ENCODE data around the gene PPP1R16B.
"Not testable (repeated sequence)": the region's sequence is repeated elsewhere in the genome, so short reads cannot be mapped to it uniquely, and the experiment has no call there.

Gene PPP1R16B

DNA sequence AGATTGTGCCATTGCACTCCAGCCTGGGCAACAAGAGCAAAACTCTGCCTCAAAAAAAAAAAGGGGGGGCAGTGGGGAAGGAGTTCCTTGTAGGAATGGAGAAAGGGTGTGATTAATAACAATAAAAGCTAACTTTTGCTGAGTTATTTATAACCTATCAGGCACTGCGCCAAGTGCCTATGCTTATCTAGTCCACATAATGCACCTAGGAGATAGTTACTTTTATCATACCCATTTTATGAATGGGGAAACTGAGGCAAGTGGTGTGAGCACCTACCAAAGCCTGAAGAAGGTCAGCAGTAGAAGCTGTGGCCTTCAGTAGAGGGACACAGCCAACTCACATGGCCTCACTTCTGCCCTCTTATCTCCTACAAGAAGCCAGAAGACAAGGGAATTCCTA, 13.6 kb upstream of the PPP1R16B start:
- no peak for DNase-seq

DNA sequence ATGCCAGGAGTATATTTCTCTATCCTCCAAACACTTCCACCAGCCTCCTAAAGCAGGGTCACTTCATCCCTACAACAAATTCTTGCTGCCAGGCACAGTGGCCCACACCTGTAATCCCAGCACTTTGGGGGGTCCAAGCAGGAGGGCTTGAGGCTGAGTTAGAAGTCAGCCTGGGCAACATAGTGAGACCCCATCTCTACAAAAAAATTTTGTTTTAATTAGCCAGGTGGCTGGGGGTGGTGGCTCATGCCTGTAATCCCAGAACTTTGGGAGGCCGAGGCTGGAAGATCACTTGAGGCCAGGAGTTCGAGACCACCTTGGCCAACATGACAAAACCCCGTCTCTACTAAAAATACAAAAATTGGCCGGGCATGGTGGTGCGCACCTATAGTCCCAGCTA, 11.4 kb upstream of the PPP1R16B start:
- DNase-seq: not testable (repeated sequence)

DNA sequence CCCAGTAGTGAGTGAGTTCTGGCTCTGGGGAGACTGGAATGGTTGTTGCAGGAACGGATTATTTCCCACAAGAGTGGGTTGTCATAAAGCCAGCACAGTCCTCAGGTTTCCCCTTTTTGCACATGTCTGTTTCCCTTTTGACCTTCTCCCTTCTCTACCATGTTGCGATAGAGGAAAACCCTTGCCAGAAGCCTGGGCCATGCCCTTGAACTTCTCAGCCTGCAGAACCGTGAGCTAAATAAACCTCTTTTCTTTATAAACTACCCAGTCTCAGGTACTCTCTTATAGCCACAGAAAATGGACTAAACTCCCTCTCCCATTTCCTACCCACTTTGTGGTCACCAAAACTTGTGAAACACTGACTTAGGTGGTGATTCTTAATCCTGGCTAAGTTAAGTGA, 7.2 kb upstream of the PPP1R16B start:
- DNase-seq: no peak

DNA sequence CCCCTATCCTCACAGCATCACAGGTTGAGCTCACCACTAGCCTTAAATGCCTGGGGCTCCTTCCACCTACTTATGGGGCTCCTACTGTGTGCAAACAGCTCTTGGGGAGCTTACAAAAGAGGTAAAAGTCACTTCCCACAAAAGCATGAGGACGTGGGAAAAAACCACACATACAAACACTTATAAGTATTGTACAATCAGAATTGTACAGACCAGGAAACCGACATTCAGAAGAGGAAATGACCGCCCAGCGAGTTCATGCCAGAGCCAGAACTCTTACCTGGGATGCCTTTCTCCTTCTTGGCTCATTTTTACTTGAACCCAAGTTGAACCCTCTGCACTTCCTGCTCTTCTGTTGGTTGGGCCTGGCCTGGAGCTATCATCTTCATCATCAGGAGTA, 6.3 kb upstream of the PPP1R16B start:
- DNase-seq: no peak

DNA sequence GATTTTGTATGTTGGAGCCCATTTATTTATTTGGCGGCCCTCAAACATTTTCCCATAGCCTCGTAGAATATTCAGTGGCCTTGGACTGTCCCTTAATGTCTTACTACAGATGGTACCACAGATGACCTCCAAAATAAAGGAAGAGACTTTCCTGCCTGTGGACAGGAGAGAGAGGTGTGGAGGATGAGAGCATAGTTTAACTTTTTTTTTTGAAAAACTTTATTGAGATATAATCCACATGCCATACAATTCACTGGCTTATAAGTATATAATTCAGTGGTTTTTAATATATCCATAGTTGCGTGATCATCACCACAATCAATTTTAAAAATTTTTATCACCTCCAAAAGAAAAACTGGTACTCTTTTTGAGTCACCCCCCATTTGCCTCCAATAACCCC, 4.6 kb upstream of the PPP1R16B start:
- no peak for DNase-seq

DNA sequence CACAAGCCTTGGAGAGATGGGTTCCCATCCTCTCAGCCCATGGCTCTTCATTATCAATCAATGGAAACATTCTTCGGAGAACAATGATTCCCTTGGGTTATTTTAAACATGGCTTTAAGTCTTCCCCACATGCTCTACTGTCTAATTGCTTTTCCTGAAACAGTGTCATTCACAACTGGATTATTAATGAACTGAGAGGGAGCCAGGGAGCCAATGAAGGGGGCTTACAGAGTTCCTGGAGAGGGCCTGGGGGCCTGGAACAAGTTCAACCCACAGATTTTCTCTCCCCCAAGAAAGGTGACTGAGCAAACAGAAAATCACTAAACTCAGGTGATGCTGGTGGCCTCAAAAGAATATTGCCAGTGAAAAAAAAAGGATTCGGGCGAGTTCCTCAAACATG, 1.3 kb upstream of the PPP1R16B start:
- no peak for DNase-seq

DNA sequence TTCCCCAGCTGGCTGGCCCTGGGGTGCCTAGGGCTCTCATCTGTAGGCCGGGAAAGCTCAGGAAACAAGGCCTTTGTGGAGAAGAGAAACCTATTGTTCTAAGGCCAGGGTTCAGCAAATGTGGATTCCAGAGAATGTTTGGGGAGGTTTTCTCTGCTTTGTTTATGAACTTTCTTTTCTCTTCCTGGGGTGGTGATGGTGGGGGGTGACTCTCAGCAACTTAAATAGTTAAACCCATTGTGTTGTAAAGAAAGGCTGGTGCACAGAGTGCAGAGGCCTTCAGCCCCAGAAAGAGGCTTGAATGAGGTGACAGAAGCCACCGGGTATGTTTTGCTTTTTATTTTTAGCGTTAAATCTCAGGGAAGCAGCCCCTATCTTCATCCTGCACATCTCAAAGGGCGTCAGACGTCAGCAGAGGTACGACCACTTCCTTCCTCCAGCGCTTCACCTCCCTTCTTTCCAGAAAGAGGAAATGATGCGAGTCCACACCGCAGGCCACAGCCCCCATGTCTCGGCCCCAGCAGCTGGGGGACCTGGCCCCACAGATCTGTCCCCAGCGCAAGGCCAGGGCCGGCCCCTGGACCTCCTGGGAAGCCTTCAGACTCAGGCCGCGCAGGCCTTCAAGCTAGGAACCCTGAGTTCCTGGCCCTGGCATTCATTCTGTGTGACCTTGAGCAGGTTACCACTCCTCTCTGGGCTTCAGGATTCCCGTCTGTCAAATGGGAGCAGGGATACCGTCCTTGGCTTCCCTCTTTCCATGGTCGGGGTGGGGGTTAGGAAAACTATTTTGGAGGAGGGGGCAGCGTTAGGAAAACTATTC, 605 bp upstream of the PPP1R16B start:
- DNase-seq: no peak

DNA sequence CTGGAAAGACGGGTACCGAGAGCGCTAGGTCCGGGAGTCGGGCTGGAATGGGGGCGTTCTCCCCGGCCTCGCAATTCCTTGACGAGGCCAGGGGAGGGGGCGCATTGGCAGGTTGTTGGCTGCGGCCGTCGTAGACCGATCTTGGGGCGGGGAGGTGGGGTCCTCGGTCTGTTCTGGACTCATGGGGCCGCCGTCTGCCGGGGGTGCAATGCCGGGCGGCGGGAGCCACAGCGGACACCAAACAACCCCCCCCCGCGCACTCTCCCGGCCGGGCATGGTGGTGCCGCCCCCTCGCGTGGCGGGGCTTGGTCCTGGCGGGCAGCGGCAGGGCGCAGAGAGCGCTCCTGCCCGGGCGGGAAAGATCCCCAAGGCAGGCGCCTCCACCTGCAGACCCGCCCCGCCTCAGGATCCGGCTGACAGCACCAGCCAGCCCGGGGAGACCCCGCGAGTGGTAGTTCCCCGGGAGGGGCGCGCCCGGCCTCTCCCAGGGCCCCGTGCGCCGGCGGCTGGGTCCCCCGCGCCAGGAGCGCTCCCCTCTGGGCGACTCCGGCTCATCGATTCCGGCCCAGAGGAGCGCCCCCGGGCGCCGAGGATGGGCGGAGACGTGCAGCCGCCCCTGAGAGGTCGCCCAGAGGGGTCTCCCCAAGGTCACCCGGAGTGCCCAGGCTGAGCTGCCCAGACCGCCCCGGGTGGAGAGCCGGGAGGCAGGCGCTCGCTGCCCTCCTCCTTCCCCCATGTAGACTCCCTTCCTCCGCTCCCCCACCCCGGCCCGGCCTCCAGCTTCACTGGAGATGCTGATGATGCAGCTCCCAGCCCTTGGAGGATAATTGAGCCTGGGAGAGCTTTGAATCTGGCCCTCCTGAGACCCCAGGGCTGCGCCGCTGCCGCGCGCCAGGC, 709 bp downstream of the PPP1R16B start:
- no peak for DNase-seq

DNA sequence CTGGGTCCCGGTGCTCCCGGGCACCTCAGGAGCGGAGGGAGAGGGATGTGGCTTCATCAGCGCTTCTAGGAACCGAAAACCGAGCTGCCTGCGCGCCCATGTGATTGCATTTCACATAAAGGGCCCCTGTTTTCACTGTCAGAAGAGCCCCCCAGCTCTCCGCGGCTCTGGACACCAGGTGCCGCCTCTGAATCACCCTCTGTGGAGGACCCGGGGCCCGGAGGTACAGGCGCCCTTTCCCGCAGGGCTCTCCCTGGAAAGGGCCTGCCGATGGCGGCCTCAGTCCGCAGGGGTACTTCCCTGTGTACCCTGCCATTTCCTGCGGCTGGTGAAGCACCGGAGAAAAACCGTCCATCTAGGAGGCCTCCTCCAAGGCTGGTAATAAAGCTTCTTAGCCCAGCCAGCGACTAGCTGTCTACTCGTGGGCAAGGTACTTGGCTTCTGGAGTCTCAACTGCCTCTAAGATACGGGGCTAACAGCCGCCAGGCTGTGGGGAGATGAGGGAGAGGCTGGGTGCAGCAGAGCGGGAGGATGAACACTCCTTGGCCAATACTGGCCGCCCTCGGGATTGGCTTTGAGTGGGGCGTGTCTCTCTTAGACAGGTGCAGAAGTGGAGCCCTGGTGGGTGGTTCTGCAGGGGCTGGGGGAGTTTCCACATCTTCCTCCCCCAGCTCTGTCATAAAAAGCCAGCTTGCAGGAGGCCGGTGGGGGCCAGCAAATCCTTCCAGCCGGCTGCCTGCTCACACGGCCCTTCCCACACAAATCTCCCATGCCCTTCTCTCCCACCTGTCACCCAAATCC, 1.6 kb downstream of the PPP1R16B start:
- DNase-seq: no peak

DNA sequence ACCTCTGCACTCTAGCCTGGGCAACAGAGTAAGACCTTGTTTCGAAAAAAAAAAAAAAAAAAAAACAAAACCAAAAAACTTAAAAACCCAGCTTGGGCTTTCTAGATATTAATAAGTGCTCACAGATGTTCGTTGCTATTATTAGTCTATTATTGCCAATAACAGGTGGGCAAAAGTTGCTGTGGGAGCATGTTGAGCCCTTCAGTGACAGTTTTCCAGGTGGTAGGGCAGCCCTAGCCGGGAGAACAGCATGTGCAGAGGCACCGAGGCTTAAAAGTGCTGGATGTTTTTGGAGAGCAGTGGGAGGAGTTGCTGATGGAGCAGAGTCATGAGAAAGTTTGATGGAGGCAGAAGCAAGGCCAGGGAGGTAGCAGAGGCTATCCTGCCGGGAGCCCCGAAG, 4.4 kb downstream of the PPP1R16B start:
- DNase-seq: no peak

DNA sequence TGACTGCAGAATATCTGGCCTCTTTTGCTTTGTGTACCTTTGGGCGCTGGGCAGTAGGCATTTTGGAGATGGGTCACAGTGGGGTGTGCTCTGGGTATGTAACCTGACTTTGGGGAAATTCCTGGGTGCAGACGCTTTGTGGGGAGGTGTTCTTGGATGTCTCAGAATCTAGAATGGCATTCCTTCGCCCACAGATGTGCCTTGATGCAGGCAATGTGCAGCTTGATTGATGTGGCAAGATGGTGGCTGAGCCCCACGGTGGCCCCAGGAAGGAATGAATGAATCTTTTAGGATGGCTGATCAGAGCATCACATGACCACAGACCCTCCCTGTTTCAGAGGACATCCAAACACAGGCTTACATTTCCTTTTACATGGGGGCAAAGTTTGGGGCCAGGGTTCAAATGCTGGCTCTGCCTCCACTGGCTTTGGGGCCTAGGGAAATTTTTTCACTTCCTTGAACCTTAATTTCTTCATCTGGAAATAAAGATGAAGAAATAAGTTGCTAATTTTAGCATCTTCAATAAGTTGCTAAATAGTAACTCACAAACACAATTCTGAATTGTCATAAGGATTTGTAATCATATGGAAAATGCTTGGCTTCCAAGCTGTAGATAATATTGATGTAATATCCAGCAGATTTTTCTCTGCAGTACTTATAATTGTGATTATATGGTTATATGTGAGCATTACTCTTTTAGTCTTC, 5.6 kb downstream of the PPP1R16B start:
- DNase-seq: no peak

DNA sequence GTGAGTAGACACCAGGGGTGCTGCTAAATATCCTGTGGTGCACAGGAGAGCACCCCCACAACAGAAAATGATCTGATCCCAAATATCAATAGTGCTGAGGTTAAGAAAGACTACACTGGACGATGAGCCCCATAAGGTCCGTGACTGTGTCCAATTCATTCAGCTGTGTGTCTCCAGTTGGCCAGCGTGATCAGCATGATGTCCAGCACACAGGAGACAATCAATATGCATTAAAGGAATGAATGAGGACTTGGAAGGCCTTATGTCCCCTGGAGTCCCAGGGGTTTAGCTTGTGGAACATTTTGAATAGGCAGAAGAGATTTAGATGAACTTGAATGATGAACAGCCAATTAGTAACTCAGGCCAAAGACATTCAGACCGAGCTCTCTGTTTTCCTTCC, 6.3 kb downstream of the PPP1R16B start:
- no peak for DNase-seq

DNA sequence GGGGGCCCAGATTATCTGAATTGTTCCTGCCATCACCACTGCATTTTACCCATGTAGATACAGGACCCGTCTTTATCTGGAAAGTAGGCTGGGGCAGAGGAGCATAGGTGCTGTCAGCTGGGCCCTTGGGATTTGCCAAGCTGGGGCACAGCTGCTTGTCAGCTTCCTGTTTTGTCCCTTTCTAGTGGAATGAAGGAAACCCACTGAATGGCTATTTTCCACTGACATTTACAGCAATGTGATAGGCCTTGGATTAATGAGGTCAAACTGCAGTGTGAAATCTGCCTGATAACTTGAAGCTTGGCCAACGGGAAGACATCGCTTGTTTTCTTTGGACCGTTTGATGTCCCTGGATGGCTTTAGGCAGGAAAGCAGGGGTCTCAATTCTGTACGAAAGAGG, 6.7 kb downstream of the PPP1R16B start:
- DNase-seq: no peak

DNA sequence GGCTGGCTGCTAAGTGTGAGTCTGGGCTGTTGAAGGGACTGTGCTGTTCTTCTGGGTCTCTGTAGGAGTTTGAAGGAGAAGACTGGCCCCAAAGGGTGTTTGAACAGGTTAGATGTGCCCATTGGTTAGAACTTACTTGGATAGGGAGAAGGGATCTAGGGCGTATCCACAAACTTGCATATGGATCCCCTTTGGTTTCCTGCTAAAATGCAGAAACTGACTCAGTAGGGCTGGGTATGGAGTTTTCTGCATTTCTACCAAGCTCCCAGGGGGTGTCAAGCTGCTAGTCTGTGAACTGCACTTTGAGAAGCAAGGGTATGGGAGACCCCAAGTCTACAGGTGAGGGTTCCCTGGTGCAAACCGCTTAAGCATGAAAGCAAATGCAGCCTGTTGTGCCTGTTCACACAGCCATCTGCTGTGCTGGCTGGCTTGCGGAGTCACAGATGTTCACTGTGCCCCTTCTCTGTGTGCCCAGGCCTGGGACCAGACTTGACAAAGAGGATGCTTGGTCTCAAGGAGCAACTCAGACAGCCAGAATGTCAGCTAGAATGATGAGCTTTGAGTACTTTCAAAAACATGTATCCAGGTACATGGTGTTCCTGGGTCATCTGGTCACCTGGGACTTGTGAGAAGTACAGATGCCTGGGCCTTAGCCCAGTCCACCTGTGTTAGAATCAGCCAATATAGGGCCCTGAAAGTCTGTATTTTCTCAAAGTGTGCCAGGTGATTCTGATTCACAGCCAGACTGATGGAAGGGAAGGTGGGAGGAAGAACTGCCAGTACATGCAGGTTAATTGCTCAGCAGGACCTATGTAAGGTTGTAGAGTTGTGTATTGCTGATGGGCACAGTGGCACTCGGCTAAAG, 7.4 kb downstream of the PPP1R16B start:
- DNase-seq: no peak

DNA sequence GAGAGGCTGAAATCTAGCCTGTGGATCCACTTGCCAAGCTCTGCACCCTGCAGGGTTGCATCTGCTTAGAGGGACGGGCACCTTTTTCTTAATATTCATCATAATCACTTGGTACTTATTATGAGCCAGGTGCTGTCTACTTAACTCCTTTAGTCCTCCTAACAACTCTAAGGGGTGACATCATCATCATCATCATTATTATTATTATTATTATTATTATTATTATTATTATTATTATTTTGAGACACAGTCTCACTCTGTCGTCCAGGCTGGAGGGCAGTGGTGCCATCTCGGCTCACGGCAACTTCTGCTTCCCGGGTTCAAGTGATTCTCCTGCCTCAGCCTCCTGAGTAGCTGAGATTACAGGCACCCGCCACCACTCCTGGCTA, 8.1 kb downstream of the PPP1R16B start:
- DNase-seq: not testable (repeated sequence)

DNA sequence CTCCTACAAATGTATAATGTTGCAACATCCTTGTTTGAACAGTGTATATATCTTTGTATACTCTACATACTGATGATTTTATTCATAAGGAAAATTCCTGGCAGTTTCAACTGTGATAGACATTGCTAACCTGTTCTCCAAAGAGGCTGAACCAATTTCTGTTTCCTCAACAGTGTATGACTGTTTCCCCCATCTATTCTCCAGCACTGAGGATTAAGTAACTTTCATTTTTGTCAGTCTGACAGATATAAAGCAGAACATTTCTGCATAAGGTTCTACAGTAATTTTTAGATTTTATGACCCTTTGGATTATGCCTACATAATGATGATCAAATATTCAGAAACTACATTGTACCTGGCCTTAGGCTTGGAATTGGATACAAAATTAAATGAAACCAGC, 9.9 kb downstream of the PPP1R16B start:
- DNase-seq: no peak

DNA sequence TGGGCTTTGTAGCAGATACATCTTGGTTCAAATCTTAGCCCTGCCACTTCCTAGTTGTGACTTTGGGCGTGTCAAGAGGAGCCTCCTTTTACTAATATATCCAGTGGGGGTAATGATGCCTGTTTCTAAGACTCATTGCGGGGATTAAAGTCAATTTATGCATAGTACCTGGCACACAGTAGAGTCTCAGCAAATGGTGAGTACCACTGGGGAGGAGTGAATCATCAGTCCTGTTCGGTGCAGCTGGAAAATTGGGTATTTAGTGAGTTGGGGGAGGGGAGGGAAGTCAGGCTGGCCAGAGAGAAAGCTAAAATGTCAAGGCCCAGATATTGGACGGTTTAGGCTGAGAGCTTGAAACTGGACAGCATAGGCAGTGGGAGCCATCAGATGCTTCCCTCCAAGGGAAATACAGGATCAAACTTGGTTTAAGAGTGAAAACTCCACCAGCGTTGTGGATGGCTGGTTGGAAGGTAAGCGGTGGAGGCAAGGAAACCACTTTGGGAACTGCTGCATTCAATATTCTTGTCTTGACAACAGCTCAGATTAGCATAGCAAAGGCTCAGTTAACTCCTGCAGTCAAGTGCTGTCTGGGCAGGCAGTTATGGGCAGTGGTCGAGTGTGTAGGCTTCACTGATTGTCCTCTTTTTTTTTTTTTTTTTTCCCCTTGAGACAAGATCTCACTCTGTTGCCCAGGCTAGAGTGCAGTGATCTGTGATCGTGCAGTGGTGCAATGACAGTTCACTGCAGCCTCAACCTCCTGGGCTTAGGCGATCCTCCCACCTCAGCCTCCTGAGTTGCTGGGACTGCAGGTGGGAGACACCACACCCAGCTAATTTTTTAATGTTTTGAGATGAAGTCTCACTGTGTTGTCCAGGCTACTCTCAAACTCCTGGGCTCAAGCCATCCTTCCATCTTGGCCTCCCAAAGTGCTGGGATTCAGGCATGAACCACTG, 12.9 kb downstream of the PPP1R16B start:
- DNase-seq: no peak

DNA sequence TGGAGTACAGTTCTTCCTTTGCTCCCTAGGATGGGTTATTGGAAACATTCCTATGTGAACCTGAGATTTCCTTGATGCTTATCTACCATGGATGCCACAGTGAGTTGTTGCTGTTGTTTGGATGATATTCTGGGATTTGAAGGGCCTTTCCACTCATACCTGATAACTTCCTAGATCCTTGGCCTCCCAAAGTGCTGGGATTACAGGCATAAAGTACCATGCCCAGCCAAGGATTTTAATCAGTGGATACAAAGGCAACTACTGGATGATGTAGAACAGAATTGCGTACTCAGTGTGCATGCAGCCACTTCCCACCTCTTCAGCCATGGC, 20.0 kb downstream of the PPP1R16B start:
- DNase-seq: no peak

DNA sequence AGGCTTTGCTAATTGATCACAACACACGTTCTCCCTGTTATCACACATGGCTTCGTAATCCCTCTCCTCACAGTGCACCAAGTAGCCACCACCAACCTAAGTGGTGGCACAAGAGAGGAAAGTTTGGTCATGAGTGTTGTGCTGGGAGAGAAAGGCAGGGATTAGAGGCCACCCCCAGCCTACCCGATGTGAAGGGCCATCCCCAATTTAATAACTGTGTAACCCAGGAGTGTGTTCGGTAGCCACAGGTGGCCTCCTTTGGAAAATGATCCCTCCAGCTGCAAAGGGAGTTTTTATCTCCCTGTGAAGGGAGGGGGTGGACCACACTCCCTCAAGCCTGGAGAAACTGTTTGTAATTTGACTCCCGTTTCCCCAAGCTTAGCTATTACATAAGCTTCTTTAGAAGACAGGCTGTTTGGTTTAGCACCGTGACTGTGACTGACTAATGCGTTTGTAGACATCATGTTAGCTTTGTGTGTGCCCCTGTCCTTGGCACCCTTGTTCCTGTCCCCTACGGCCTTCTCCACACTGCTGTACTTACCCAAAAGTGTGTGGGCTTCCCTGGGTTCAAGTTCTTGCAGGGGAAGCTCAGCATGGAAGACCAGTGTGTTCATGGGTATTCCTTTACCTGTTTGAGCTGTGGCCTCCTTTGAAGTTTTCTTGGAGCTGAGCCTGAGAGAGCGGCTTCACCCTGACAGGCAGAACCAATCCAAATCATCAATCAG, 20.6 kb downstream of the PPP1R16B start:
- peak; percentile 35 for DNase-seq

Measured in fibroblast of skin of back (primary cell).